Mesenteric fat pad (tissue), 1 donor: ENCODE results near the gene NFAT5. TPM values are rescaled to one million over a fixed set of nuclear protein-coding genes. Genes with fewer than 3 reads are reported as not detected.
A peak's percentile ranks its signal among the peaks of the same experiment; 100 is the strongest.
"Not testable (repeated sequence)": the region's sequence is repeated elsewhere in the genome, so short reads cannot be mapped to it uniquely, and the experiment has no call there.

Source experiments
- DNase-seq: peaks from one replicate; pipeline ENCODE4 v3.0.0-alpha.2; 2020; ENCODE audit warnings: low spot score
- long read RNA-seq: library from polyadenylated mRNA; unstranded; transcript quantifications from one replicate; pipeline ENCODE4 v2.0.0, GENCODE V29; 2020
- total RNA-seq: library from RNA; stranded (reverse); fragmentation: NEBNext Ultra II Directional; extraction: Animal tissue kit (Norgen Biotek cat#: 25700); gene quantifications from one replicate; pipeline ENCODE4 v1.2.1, GENCODE V29; 2021
- donor health status: DM: yes; HTN: yes; CAD: no.

NFAT5 gene, protein sequence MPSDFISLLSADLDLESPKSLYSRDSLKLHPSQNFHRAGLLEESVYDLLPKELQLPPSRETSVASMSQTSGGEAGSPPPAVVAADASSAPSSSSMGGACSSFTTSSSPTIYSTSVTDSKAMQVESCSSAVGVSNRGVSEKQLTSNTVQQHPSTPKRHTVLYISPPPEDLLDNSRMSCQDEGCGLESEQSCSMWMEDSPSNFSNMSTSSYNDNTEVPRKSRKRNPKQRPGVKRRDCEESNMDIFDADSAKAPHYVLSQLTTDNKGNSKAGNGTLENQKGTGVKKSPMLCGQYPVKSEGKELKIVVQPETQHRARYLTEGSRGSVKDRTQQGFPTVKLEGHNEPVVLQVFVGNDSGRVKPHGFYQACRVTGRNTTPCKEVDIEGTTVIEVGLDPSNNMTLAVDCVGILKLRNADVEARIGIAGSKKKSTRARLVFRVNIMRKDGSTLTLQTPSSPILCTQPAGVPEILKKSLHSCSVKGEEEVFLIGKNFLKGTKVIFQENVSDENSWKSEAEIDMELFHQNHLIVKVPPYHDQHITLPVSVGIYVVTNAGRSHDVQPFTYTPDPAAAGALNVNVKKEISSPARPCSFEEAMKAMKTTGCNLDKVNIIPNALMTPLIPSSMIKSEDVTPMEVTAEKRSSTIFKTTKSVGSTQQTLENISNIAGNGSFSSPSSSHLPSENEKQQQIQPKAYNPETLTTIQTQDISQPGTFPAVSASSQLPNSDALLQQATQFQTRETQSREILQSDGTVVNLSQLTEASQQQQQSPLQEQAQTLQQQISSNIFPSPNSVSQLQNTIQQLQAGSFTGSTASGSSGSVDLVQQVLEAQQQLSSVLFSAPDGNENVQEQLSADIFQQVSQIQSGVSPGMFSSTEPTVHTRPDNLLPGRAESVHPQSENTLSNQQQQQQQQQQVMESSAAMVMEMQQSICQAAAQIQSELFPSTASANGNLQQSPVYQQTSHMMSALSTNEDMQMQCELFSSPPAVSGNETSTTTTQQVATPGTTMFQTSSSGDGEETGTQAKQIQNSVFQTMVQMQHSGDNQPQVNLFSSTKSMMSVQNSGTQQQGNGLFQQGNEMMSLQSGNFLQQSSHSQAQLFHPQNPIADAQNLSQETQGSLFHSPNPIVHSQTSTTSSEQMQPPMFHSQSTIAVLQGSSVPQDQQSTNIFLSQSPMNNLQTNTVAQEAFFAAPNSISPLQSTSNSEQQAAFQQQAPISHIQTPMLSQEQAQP (N-terminal part only)
- 48.3 TPM for total RNA-seq
- long read RNA-seq, partial matches to known transcripts: 4 of 14 reads
- long read RNA-seq, other reads (novel, unspliced or antisense): 10 of 14 reads

DNA sequence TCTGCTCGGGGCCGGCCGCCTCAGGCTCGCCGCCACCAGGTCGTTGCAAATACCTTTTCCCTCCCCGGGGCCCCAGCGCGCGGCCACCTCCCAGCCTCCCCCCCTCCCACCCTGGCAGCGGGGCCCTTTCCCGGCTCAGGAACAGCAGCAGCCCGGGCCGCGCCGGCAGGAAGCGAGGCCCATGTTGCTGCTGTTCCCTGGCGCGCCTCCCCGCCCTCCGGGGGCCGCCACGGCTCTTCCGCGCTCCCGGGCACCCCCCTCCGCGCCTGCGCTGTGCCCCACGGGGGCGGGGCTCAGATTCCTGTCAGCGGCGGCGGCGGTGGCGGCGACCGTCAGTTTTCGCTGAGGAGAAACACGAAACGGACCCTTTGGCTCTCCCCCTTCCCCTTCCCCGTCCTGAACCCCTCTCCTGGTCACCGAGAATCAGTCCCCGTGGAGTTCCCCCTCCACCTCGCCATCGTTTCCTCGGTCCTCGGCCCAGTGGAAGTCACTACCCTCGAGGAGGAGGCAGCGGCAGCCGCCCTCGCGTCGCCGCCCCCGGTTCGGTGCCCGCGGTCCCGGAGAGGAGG, at the start of gene NFAT5:
TSS of gene NFAT5 (plus strand) at position 296 of the 569 bp plus-strand sequence. CDS start 336 bp downstream, outside the sequence.
- peak; percentile 98 for DNase-seq

DNA sequence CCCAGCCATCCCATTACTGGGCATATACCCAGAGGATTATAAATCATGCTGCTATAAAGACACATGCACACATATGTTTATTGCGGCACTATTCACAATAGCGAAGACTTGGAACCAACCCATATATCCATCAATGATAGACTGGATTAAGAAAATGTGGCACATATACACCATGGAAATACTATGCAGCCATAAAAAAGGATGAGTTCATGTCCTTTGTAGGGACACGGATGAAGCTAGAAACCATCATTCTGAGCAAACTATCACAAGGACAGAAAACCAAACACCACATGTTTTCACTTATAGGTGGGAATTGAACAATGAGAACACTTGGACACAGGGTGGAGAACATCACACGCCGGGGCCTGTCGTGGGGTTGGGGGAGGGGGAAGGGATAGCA, 47.9 kb upstream of the NFAT5 start:
- not testable (repeated sequence) for DNase-seq

DNA sequence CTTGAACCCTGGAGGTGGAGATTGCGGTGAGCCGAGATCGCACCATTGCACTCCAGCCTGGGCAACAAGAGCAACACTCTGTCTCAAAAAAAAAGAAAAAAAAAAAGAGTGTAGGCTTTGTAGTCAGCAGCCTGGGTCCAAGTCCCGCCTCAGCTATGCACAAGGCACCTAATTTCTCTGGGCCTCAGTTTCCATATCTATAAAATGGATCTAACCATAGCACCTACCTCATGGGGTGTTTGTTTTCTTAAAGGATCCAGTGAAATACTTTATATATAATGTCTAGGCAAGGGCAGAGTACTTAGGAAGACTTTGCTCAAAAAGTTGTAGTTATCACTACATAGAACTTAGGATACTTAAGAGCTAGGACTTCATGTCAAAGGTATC, 45.4 kb upstream of the NFAT5 start:
- no peak for DNase-seq

DNA sequence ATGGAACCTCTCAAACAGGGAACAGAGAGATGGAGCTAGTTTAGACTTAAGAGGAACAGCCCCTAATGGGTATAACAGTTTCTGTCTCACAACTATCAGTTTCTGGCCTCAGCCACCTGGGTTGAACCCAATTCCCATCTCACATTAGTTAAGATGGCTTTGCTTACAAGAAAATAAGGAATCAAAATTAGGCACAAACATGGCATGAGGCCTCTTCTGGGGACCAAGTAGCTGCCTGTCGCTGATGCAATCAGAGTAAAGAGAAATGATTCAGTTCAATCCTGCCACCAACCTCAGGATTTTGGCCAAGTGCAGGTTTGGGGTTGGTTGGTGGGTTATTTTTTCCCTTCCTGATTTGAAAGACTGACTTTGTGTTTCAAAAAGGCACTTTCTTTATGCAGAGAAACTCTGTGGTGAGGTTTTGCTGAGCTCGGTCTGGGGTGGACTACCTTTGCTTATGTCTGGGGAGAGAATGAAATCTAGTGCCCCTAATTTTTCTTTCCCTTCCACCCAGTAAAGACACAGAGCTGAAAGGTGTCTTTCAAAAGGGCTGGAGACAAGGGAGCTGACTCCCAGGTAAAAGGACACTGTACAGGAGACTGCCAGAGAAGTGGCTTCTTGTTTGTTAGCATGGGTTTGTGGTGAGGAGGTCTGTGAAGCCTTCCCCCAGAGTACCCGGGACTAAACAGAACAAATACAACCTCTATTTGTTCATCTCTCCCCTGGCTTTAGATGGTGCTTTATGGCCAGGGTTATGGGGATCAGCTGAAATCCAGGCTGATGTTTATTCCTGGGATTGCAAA, 44.8 kb upstream of the NFAT5 start:
- no peak for DNase-seq

DNA sequence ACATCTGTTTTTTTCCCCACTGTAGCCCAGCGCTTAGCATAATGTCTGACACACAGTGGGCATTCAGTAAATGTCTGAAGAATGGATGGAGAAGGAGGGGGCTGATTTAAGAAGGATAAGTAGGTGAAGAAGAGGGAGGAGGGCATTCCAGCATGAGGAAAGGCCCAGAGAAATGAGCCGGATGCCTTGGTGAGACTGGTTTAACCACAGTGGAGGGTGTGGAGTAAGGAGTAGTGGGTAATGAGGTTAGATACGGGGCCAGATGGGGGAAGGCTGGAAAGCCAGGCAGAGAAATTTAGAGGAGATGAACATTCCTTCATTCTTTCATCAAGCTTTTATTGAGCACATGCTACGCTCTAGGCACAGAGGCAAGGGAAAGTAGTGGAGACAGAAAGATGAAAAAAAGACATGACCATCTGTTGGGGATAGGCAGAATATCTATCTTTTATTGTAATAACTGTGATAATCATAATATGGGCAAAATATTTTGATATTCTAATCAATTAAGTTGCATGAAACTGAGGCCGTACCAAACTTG, 43.7 kb upstream of the NFAT5 start:
- DNase-seq: no peak

DNA sequence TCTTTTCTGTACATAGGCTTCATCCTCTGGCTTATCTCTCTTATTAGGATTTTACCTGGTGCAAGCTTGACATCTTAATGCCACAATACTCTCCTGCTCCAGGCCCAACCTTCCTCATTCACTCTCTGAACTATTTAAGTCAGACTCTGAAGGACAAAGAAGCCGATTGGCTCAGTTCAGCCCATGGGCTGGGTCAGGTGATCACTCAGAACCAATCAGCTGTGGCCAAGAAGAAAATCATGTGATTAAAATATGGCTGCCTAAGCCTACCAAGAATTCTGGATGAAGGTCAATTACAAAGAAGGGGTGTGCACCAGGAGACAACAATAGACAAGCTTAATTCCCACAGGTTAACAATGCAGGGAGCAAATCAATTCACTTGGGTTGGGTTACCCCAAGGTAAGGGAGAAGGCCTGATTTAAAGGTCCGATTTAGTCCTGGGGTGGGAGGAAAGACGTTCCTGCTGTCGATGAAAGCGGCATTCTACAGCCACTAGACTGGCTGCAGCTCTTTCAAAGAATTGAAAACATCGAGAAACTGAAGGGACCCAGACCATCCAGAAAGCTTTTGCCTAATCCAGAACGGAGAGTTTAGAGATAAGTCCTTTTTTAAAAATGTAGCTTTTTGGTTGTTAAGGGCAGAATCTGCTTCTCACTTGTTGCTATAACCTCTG, 42.9 kb upstream of the NFAT5 start:
- DNase-seq: no peak

DNA sequence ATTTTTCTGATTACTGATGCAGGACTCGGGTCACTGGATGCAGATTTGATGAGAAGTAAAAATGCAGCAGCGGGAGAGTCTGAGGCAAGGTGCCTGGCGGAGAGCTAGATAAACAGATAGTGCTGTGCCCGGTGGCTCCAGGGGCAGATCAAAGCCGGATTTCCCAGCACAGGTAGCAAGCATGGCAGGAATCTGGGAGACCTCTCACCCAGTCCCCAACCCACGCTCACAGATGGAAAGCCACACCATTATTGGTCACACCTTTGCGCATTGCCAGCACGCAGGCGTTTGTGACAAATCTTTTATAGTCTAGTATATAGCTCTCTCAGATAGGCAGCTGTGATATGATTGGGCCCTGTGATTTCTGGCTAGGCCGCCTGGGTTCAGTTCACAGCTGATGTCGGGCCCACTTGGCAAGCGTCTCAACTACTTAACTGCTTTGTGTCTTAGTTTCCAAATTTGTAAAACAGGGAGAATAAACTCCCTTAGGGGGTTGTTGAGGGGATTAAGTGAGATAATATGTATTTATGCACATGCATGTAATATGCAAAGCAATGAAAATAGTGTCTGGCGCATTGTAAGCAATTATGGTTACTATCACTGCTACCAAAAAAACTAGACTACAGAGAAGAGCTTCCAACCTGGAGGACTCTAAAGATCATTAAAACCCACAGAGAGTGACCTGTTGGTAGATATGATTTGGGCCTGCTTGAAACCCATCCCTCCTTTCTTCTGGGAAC, 42.0 kb upstream of the NFAT5 start:
- DNase-seq: no peak

DNA sequence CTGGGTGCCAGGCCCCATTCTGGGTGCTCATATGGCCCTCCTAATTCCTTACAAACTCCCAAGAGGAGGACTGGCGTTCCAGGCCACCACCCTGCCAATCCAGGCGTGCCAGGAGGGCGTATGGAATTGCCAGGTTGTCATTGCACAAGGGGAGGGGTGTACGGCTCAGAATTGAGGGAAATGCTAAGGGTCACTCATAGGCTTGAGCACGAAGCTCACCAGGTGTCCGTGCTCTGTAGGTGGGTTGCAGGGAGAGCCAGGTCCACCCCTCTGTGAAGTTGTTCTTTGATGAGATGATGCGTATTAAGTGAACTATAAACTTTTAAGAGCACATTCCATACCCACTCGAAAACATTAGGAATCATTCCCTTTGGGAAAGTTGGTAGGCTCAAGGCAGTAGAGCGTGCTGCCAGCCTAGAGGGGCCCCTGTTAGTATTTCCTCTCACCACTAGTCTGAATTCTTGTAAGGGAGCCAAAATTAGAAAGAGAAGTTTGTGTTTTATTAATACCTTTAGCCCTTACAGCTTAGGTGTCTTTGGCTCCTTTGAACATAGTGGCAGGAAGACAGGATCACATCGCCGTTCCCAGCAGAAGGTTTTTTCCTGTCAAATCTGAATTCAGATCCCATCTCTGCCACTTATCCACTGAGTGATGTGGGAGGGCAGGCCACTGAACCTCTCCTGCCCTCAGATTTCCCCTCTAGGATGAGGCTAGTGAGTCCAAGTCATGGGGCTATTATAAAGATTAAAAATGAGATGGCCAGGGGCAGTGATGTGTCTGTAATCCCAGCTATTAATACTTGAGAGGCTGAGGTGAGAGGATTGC, 38.7 kb upstream of the NFAT5 start:
- no peak for DNase-seq

DNA sequence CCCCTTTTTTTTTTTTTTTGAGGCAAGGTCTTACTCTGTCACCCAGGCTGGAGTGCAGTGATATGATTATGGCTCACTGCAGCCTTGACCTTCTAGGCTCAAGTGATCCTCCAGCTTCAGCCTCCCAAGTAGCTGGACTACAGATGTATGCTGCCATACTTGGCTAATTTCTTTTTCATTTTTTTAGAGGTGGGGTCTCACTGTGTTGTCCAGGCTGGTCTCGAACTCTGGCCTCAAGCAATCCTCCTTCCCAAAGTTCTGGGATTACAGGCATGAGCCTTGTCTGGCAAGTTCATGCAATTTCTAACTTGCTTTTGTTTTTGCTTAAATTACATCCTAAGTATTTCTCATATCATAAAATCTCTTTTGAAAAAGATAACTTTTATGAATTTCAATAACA, 33.8 kb upstream of the NFAT5 start:
- DNase-seq: no peak

DNA sequence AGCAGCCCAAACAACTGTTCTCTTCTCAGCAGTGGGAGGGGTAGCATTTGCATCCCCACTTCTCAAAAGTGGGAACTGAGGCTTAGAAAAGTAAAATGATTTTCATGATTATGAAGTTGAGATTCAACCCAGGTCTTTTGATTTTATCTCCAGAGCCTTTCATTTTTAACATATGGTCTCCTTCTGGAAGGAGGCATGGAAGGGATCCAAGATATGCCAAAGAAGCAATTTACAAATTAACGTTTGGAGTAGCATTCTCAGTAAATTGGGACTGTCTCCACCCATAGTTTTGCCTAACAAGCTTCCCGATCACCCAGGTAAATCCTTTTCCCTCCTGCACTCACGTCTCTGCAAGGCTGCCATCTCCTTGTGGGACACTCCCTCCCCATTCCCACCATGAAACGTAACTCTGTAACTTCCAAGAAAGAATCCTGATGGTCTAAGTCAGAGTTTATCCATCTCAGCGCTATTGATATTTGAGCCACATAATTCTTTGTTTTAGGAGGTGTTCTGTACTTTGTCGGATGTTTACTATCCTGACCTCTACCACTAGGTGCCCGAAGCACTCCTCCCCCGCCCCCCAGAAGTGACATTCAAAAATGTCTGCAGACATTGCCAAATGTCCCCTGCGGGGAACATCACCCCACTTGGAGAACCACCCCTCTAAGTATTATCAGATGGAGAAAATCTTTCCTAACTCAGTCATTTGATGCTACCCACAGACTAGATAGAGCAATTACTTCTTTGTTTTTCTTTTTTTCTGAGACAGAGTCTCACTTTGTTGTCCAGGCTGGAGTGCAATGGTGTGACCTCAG, 32.9 kb upstream of the NFAT5 start:
- no peak for DNase-seq

DNA sequence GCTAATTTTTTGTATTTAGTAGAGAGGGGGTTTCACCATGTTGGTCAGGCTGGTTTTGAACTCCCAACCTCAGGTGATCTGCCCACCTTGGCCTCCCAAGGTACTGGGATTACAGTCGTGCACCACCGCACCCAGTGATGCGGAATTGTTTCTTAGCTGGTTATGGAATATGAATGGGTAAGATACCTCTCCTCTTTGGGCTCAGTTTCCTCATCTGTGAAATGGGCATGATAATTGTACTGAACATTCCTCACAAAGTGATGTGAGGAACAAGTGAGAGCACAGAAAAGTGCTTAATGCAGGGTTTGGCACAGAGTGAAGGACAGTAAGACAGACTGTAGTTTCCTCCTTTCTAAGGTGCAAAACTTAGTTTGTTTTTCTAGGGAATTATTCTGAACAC, 31.0 kb upstream of the NFAT5 start:
- no peak for DNase-seq

DNA sequence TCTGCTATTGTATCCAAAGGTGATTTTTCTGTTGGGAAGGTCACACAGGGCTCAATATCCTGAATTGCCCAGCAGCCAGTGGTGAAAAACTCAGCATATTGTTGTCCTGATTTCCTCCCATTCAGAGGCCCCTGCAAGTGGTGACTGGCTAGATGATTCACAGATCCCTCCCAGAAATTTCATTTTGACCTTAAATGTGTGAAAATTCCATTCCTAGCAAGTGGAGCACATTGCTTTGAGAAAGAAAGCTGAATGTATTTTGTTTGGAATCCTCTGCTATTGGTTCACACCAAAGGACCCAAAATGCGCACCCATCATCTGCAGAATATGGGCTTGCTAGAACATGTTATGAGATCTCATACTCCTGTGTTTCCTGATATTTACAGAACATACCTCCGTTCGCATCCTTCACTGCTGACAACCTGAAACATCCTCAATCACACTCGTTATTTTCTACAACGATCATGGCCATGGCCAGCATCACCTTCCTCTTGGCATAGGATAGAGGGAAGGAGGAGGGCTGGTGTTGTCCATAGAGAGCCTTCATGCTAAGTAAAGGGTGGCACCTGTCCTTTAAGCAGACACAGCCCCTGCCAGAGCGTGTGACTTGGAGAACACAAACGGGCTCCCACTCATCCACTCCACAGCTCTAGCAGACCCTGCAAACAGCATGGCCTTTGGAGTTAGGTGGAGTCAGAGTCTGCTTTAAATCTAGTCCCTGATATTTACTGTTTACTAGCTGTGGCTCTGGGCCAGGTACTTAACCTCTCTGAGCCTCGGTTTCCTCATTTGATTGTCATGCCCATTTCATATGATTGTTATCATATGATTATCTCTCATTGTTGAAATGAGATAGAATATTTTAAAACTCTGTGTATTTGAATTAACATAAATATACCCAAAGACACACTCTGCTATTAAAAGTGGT, 30.4 kb upstream of the NFAT5 start:
- DNase-seq: no peak

DNA sequence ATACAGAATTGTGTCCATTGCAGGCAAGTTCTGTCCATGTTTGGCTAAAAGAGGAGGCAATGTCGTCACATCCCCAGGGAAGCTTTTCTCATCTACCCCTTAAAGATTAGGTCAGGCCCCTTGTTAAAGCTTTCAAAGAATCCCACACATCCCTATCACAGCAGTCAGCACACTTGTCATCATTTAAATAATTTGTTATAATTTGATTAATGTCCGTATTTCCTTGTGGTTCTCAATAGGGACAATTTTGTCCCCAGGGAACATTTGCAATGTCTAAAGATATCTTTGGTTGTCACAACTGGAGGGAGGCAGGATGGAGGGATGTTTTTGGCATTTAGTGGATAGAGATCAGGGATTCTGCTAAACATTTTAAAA, 28.1 kb upstream of the NFAT5 start:
- DNase-seq: no peak

DNA sequence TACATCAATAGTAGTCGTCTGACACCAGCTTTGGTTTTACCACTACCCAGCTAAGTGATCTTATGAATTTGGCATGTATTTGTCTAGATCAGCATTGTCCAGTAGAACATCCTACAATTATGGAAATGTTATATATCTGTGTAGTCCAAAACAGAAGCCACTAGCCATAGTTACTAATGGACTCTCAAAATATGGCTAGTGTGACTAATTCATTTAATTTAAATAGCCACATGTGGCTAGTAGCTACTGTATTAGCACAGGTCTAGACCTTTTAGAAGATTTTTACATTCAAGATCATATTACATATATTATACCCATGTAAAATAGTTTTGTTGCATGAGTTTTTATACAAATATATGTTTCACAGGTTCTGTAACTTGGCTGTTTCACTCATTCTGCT, 27.0 kb upstream of the NFAT5 start:
- no peak for DNase-seq

DNA sequence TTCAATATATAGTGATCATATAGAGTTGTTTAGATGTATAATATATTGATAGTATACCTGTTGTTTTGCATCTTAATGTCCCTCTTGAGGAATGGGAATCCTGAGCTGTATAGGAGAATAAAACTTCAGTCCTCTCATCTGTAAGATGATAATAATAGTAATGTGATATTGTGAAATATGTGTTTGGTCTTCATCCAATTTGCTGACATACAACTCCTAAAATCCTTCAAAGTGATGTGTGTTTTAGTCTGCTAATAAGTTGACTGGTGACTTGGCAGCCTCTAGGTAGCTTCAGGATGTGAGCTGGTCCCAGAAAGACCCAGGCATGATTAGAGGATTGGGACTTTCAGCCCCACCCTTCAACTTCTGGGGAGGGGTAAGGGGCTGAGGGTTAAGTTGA, 22.8 kb upstream of the NFAT5 start:
- DNase-seq: no peak

DNA sequence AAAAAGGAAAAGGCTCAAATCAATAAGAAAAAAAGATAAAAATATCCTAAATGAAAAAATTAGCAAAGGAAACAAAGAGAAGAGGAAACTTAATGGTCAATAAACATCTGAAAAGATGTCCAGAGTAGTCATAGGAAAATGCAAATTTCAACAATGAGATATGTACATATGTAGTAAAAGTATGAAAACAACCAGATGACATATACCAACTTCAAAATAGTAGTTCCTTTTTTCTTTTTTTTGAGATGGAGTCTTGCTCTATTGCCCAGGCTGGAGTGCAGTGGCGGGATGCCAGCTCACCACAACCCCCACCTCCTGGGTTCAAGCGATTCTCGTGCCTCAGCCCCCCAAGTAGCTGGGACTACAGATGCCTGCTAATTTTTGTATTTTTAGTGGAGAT, 21.7 kb upstream of the NFAT5 start:
- no peak for DNase-seq
